Measurements from ENCODE around the gene GART.

The GART gene

GRCh38 chr21:33539616-33540015, 2.3 kb downstream of the GART start:
- Histone ChIP-seq H3K9me3 (ENCODE audit: severe bottlenecking) (no peaks in the 10 kb centered on the region), H3K27ac (no peak overlapping the region), H3K4me3 (ENCODE audit: low read depth, low read length) (no peak overlapping the region), H3K36me3 (peaks cover 77% of the 10 kb centered on the region), H3K27me3 (ENCODE audit: insufficient read depth, low read depth, severe bottlenecking) (no peaks in the 10 kb centered on the region)
- no peak for DNase-seq
- TF ChIP-seq, protein P1, sequence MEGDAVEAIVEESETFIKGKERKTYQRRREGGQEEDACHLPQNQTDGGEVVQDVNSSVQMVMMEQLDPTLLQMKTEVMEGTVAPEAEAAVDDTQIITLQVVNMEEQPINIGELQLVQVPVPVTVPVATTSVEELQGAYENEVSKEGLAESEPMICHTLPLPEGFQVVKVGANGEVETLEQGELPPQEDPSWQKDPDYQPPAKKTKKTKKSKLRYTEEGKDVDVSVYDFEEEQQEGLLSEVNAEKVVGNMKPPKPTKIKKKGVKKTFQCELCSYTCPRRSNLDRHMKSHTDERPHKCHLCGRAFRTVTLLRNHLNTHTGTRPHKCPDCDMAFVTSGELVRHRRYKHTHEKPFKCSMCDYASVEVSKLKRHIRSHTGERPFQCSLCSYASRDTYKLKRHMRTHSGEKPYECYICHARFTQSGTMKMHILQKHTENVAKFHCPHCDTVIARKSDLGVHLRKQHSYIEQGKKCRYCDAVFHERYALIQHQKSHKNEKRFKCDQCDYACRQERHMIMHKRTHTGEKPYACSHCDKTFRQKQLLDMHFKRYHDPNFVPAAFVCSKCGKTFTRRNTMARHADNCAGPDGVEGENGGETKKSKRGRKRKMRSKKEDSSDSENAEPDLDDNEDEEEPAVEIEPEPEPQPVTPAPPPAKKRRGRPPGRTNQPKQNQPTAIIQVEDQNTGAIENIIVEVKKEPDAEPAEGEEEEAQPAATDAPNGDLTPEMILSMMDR (IDR thresholded peaks at IDR 0.05; ENCODE audit: low read depth, low read length): no peak

DNA sequence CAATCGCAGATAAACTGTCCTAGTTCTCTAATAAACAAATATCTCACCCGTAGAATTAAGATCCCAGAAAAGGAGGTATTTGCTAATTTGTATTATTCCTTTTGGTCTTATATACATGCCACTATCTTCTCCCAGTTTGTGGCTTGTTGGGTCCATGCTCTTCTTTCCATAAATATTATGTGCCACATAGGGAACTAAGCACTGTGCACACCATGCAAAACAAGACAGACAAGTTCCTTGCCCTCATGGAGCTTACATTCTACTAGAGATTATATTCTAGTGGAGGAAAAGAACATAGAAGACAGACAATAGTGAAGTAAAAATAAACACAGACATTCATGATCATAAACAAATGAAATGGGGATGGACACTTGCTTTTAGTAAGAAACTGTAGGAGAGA, 4.7 kb downstream of the GART start:
- no peaks in the 10 kb centered on the region for H3K27me3 ChIP-seq (ENCODE audit: insufficient read depth, low read depth, severe bottlenecking)
- H3K9me3 ChIP-seq (ENCODE audit: severe bottlenecking): no peaks in the 10 kb centered on the region
- peaks cover 80% of the 10 kb centered on the region for H3K36me3 ChIP-seq
- TF ChIP-seq, protein P1 (IDR thresholded peaks at IDR 0.05; ENCODE audit: low read depth, low read length): no peak
- no peak overlapping the region for H3K27ac ChIP-seq
- H3K4me3 ChIP-seq (ENCODE audit: low read depth, low read length): no peak overlapping the region
- DNase-seq: no peak

DNA sequence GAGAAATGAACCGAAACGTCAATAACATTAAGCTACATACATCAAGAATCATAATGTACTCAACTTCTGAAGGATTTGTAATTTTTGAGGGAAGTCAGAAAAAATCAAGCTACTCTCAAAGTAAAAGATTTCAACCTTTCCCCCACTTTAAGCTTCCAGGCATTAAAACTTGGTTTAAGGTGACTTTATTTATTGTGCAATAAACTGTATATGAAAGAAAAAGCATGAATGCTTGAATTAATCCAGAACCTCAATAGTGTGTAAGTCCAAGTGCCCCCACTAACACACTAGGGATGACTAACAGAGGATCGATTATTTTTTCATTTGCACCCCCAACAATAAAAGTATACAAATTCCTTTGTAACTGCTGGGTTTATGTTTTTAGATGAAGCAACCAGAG, 10.9 kb downstream of the GART start:
- H3K9me3 ChIP-seq (ENCODE audit: severe bottlenecking): no peaks in the 10 kb centered on the region
- DNase-seq: no peak
- H3K27me3 ChIP-seq (ENCODE audit: insufficient read depth, low read depth, severe bottlenecking): no peaks in the 10 kb centered on the region
- no peak overlapping the region for H3K27ac ChIP-seq
- peaks cover 98% of the 10 kb centered on the region for H3K36me3 ChIP-seq
- H3K4me3 ChIP-seq (ENCODE audit: low read depth, low read length): no peak overlapping the region
- TF ChIP-seq, protein P1 (IDR thresholded peaks at IDR 0.05; ENCODE audit: low read depth, low read length): no peak

DNA sequence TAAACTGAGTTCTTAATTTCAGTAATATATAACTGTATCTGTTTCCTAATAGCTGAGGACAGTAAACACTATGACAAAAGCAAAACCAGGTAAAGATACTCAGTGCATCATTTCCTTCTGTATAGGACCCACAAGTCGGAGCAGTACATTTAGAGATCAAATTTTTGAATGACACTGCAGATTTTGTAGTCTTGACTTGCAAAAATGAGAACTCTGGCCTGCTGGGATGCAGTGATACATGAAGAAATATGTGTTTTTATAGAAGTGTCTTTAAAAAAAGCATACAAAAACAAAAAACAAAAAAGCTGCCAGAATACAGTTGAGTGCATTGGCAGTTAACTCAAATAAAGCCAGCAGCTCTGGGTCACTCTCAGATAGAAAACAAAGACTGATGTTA, 19.0 kb downstream of the GART start:
- Histone ChIP-seq H3K27me3 (ENCODE audit: insufficient read depth, low read depth, severe bottlenecking) (no peaks in the 10 kb centered on the region), H3K36me3 (peaks cover 84% of the 10 kb centered on the region), H3K27ac (no peak overlapping the region), H3K9me3 (ENCODE audit: severe bottlenecking) (no peaks in the 10 kb centered on the region), H3K4me3 (ENCODE audit: low read depth, low read length) (no peak overlapping the region)
- no peak for DNase-seq
- TF ChIP-seq, protein P1 (IDR thresholded peaks at IDR 0.05; ENCODE audit: low read depth, low read length): no peak

DNA sequence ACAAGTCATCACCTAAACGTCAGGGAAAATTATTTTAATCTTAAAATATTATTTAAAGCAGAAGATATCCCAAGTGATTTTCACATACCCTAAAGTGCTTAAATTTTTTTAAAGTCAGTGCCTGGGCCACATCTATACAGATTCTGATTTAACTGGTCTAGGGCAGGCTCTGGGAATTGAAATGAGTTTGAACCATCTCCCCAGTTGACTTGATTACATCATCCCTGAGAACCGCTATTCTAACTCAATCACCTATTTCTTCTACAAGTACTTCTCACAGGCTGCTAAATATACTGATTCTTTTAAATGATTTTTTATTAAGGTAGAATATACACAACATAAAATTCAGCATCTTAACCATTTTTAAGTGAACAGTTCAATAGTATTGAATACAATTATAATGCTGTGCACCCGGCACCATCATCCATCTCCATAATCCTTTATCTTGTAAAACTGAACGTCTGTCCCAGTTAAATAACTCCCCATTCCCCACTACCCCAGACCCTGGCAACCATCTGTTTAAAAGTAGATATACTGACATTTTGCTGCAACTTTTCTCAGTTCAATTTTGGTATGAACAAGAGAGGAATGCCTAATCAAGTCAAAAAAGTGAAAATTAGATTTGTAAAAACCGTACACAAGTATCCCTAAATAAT, 19.5 kb downstream of the GART start:
- no peak for DNase-seq
- Histone ChIP-seq H3K27me3 (ENCODE audit: insufficient read depth, low read depth, severe bottlenecking) (no peaks in the 10 kb centered on the region), H3K4me3 (ENCODE audit: low read depth, low read length) (no peak overlapping the region), H3K27ac (no peak overlapping the region), H3K36me3 (peaks cover 84% of the 10 kb centered on the region), H3K9me3 (ENCODE audit: severe bottlenecking) (no peaks in the 10 kb centered on the region)
- TF ChIP-seq, protein P1 (IDR thresholded peaks at IDR 0.05; ENCODE audit: low read depth, low read length): no peak

- TF ChIP-seq, protein P1 (IDR thresholded peaks at IDR 0.05; ENCODE audit: low read depth, low read length): no peak
- H3K27me3 ChIP-seq (ENCODE audit: insufficient read depth, low read depth, severe bottlenecking): no peaks in the 10 kb centered on the region
- H3K4me3 ChIP-seq (ENCODE audit: low read depth, low read length): no peak overlapping the region
- H3K36me3 ChIP-seq: peaks cover 84% of the 10 kb centered on the region
- no peak overlapping the region for H3K27ac ChIP-seq
- DNase-seq: no peak
- no peaks in the 10 kb centered on the region for H3K9me3 ChIP-seq (ENCODE audit: severe bottlenecking)
These were observed 23.0 kb downstream of the GART start for GRCh38 chr21:33518899-33519298.

Measured in WERI-Rb-1 (cell line).